ENCODE measurements around the gene SRSF8. TPM values are rescaled to one million over a fixed set of nuclear protein-coding genes. Genes with fewer than 3 reads are reported as not detected.

Gene SRSF8
- total RNA-seq, 1 experiment from 2014 or later, result 40.6 TPM

- no peak overlapping the region for H3K4me3 ChIP-seq (ENCODE audit: low read depth in 2 of 2, low read length in 2 of 2)
- H3K27ac ChIP-seq (ENCODE audit: low read length), result no peak overlapping the region
- ATAC-seq (peak; percentile 36; the same call in 1 of the 2 replicates), DNase-seq (ENCODE audit: low read depth, low spot score) (peak; percentile 42)
- no peaks in the 10 kb centered on the region for H3K9me3 ChIP-seq (ENCODE audit: control insufficient read depth, insufficient read depth, low read depth, low read length)
- no peaks in the 10 kb centered on the region for H3K4me1 ChIP-seq (ENCODE audit: control insufficient read depth, insufficient read depth, low read length)
- in situ Hi-C loops (cut with HindIII; ENCODE audit: low pct_unique_long_range_greater_than_20kb, low sequenced_read_pairs) (no loop called here), intact Hi-C loops (cut with micrococcal nuclease; ENCODE audit: unreplicated experiment) (no loop called here)
- TF ChIP-seq SIN3A (IDR thresholded peaks at IDR 0.05; ENCODE audit: borderline replicate concordance, insufficient read depth, low read depth, low read length), result no peak
- TF ChIP-seq POLR2AphosphoS5 (IDR thresholded peaks at IDR 0.05; ENCODE audit: low read depth, low read length), result no peak
- TF ChIP-seq CTCF (IDR thresholded peaks at IDR 0.05), result no peak
- TF ChIP-seq, protein P1, sequence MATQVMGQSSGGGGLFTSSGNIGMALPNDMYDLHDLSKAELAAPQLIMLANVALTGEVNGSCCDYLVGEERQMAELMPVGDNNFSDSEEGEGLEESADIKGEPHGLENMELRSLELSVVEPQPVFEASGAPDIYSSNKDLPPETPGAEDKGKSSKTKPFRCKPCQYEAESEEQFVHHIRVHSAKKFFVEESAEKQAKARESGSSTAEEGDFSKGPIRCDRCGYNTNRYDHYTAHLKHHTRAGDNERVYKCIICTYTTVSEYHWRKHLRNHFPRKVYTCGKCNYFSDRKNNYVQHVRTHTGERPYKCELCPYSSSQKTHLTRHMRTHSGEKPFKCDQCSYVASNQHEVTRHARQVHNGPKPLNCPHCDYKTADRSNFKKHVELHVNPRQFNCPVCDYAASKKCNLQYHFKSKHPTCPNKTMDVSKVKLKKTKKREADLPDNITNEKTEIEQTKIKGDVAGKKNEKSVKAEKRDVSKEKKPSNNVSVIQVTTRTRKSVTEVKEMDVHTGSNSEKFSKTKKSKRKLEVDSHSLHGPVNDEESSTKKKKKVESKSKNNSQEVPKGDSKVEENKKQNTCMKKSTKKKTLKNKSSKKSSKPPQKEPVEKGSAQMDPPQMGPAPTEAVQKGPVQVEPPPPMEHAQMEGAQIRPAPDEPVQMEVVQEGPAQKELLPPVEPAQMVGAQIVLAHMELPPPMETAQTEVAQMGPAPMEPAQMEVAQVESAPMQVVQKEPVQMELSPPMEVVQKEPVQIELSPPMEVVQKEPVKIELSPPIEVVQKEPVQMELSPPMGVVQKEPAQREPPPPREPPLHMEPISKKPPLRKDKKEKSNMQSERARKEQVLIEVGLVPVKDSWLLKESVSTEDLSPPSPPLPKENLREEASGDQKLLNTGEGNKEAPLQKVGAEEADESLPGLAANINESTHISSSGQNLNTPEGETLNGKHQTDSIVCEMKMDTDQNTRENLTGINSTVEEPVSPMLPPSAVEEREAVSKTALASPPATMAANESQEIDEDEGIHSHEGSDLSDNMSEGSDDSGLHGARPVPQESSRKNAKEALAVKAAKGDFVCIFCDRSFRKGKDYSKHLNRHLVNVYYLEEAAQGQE (IDR thresholded peaks at IDR 0.05; ENCODE audit: insufficient read depth in 1 of 2, low read depth in 2 of 2, low read length in 1 of 2), result no peak
- TF ChIP-seq TCF7L2 (IDR thresholded peaks at IDR 0.05; ENCODE audit: low read depth, low read length), result no peak
- H3K36me3 ChIP-seq (ENCODE audit: control insufficient read depth, insufficient read depth, low read length), result no peaks in the 10 kb centered on the region
- ChIA-PET POLR2A (no interaction called here), CTCF (no interaction called here)
- H3K27me3 ChIP-seq (ENCODE audit: control insufficient read depth, insufficient read depth, low read length), result no peaks in the 10 kb centered on the region
- BruUV-seq (replicated peaks), result no TSS peak
These were observed 11.8 kb downstream of the SRSF8 start for GRCh38 chr11:95078526-95078925.

- Histone ChIP-seq H3K4me3 (ENCODE audit: low read depth in 2 of 2, low read length in 2 of 2) (no peak overlapping the region), H3K36me3 (ENCODE audit: control insufficient read depth, insufficient read depth, low read length) (no peaks in the 10 kb centered on the region), H3K4me1 (ENCODE audit: control insufficient read depth, insufficient read depth, low read length) (no peaks in the 10 kb centered on the region), H3K27me3 (ENCODE audit: control insufficient read depth, insufficient read depth, low read length) (no peaks in the 10 kb centered on the region), H3K9me3 (ENCODE audit: control insufficient read depth, insufficient read depth, low read depth, low read length) (no peaks in the 10 kb centered on the region), H3K27ac (ENCODE audit: low read length) (no peak overlapping the region)
- intact Hi-C loops (cut with micrococcal nuclease; ENCODE audit: unreplicated experiment), result no loop called here
- in situ Hi-C loops (cut with HindIII; ENCODE audit: low pct_unique_long_range_greater_than_20kb, low sequenced_read_pairs), result no loop called here
- BruUV-seq (replicated peaks), result no TSS peak
- TF ChIP-seq TCF7L2 (IDR thresholded peaks at IDR 0.05; ENCODE audit: low read depth, low read length), result no peak
- no peak for TF ChIP-seq SIN3A (IDR thresholded peaks at IDR 0.05; ENCODE audit: borderline replicate concordance, insufficient read depth, low read depth, low read length)
- TF ChIP-seq CTCF (IDR thresholded peaks at IDR 0.05), result no peak
- TF ChIP-seq, protein P1 (IDR thresholded peaks at IDR 0.05; ENCODE audit: insufficient read depth in 1 of 2, low read depth in 2 of 2, low read length in 1 of 2), result no peak
- TF ChIP-seq POLR2AphosphoS5 (IDR thresholded peaks at IDR 0.05; ENCODE audit: low read depth, low read length), result no peak
- CTCF ChIA-PET, result no interaction called here
- POLR2A ChIA-PET, result interaction anchor here (0.6 kb wide), 1 partner anchor 15 kb away, joined by 4 read pairs; no protein-coding TSS in a partner anchor
- DNase-seq (ENCODE audit: low read depth, low spot score) (no peak), ATAC-seq (no peak)
These were observed 14.3 kb downstream of the SRSF8 start for GRCh38 chr11:95081010-95081409.
